GM19397 (cell line): ENCODE results near the gene SPRR2B.
"Not testable (repeated sequence)": the region's sequence is repeated elsewhere in the genome, so short reads cannot be mapped to it uniquely, and the experiment has no call there.

Experiments
- ATAC-seq: cut with Tn5 transposase; IDR thresholded peaks from one replicate; pipeline ENCODE4 v1.9.1; 2021; ENCODE audit warnings: mild to moderate bottlenecking, moderate library complexity; ENCODE audit not compliant: unreplicated experiment

The SPRR2B gene

GRCh38 chr1:153071511-153071910, at the start of gene SPRR2B:
Gene SPRR2B (minus strand): TSS chr1:153071611. CDS start chr1:153070839, 772 bp downstream.
- no peak for ATAC-seq

GRCh38 chr1:153120945-153121344, 49.5 kb upstream of the SPRR2B start:
- no peak for ATAC-seq

DNA sequence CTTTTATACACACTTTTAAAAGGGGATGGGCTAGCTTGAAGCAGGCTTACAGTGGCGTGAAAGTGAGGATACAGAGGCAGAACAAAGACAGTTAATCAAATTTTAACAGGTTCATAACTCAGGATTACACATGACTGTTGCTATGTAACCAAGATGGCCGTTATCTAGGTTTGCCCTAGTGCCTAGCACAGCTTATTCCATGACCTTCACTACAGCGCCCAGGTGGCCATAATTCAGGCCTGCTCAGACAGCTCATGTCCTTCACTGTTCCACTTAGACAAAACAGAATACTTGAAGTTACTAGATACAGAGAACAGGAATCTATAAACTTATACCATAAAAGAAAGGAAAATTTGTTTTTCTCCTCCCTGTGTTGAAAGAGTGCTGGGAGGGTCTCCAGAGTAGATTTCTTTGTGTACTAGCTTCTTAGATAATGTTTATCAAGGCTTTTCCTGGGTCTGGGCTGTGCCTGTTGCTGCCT, 48.1 kb upstream of the SPRR2B start:
- ATAC-seq = no peak

DNA sequence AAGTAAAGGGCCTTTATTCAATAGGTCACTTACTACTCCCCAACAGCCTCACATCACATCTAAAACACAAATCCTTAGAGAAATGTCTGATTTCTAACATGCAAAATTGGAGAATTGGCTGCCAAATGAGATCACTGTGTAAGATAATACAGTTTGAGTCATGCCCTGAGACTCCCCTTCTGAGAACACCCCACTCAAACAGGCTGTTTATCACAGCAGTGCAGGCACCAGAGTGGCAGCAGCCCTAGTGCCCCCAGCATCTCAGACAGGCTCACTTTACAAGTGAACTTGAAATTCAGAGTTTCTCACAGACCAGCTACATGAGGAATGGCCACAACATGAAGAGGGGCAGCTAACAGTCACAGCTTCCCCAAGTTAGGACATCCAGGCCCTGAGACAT, 43.9 kb upstream of the SPRR2B start:
- ATAC-seq = not testable (repeated sequence)

DNA sequence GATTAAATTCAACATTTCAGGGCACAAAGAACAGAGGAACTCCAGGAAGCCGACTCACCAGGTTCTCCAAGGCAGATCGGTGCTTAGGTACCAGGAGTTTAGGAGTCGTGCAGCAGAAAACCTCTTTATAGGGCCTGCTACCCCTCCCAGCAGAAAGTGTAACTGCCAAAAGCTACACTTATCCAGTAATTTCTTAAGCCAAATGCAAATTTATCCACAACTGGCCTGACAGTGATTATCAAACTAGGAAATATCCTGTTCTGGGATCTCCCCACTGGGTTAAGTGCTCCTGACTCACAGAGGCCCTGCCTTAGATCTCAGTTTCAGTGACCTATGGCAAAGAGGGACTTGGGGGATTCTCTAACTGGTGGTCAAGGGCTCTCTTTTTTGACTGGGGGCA, 42.0 kb upstream of the SPRR2B start, which contains the start of gene SPRR2F:
Gene SPRR2F (minus strand): TSS at position 101 of the 400 bp plus-strand sequence. CDS start 783 bp downstream, outside the sequence.
- ATAC-seq = no peak

- not testable (repeated sequence) for ATAC-seq
Measured at GRCh38 chr1:153112454-153112853, 41.0 kb upstream of the SPRR2B start.

DNA sequence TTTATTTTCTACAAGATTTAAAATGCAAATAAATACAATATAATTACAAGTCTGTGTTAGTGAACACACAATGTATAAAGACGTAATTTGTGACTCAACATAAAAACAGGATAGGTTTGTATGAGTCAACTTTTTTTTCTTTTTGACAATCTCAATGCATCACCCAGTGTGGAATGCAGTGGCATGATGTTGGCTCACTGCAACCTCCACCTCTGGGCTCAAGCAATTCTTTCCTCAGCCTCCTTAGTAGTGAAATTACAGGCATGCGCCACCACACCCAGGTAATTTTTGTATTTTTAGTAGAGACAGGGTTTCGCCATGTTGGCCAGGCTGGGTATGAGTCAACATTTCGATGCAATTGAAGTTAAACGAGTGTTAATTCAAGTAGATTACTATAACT, 28.8 kb upstream of the SPRR2B start:
- ATAC-seq = no peak

GRCh38 chr1:153099461-153100045, 28.1 kb upstream of the SPRR2B start:
- ATAC-seq = no peak

DNA sequence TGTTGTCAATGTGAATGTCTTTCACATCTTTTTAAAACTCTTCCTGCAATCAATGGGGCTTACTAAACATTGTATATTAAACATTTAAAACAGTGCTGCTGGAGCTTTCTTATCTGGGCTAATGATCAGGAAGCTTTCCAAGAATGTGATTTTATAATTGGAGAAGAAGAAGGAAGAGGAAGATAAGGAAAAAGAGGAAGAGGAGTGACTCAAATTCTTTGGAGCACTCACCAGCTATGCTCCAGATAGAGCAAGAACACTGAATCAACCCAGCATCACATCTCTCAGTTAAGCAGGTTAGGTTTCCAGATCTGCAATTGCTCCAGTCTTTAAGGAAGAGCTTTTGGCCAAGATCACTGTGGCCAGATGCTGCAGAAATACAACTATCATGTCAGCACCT, 24.4 kb upstream of the SPRR2B start:
- no peak for ATAC-seq

DNA sequence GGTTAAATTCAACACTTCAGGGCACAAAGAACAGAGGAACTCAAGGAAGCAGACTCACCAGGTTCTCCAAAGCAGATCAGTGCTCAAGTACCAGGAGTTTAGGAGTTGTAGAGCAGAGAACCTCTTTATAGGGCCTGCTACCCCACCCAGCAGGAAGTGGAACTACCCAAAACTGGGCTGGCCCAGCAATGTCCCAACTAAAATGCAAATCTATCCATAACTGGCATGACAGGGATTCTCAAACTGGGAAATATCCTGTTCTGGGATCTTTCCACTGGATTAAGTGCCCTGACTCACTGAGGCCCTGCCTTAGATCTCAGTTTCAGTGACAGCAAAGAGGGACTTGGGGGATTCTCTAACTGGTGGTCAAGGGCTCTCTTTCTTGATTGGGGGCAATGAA, 23.0 kb upstream of the SPRR2B start, which contains the start of gene SPRR2E:
Gene SPRR2E (minus strand): TSS at position 101 of the 400 bp plus-strand sequence. CDS start 775 bp downstream, outside the sequence.
- no peak for ATAC-seq

DNA sequence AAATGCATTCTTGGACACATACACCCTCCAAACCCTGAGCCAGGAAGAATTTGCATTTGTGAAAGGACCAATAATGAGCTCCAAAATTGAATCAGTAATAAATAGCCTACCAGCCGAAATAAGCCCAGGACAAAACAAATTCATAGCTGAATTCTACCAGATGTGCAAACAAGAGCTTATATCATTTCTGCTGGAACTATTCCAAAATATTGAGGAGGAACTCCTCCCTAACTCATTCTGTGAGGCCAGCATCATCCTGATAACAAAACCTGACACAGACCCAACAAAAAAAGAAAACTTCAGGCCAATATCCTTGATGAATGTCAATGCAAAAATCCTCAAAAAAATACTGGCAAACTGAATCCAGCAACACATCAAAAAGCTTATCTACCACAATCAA, 16.2 kb upstream of the SPRR2B start:
- ATAC-seq = no peak

- ATAC-seq = no peak
Measured at GRCh38 chr1:153081736-153082135, 10.3 kb upstream of the SPRR2B start.

- ATAC-seq = no peak
Measured at GRCh38 chr1:153072806-153073726, 1.7 kb upstream of the SPRR2B start.

GRCh38 chr1:153070243-153070642, 1.2 kb downstream of the SPRR2B start:
- no peak for ATAC-seq

- no peak for ATAC-seq
Measured at GRCh38 chr1:153058826-153059784, 12.3 kb downstream of the SPRR2B start.

GRCh38 chr1:153058154-153058553, 13.3 kb downstream of the SPRR2B start:
- ATAC-seq = no peak

- no peak for ATAC-seq
Measured at GRCh38 chr1:153057375-153057774, 14.0 kb downstream of the SPRR2B start, which contains the start of gene SPRR2A. Gene SPRR2A (minus strand): TSS chr1:153057512. CDS start chr1:153056735, 777 bp downstream.

GRCh38 chr1:153056111-153056510, 15.3 kb downstream of the SPRR2B start:
- ATAC-seq = not testable (repeated sequence)

- ATAC-seq = no peak
Measured at GRCh38 chr1:153049211-153049610, 22.2 kb downstream of the SPRR2B start.

- ATAC-seq = no peak
Measured at GRCh38 chr1:153040950-153041631, 30.3 kb downstream of the SPRR2B start, which contains the start of gene SPRR2D. Gene SPRR2D (minus strand): TSS chr1:153041120. CDS start chr1:153040346, 774 bp downstream.
